Testis (tissue), 2 donors: Measurements from ENCODE around the gene MAGEA9.
"Not testable (repeated sequence)": the region's sequence is repeated elsewhere in the genome, so short reads cannot be mapped to it uniquely, and the experiment has no call there.

ENCODE experiments used
- CTCF ChIP-seq, 3 experiments: fragments of 450-650 bp in 2 of 3; fragments of 200-600 bp in 1 of 3; sonication (generic) in 1 of 3; IDR thresholded peaks; one replicate each; pipeline ENCODE4 v1.5.1; 2016 to 2019; ENCODE audit warnings: antibody characterized with exemption in 3 of 3, mild to moderate bottlenecking in 2 of 3, moderate library complexity in 1 of 3
- POLR2A ChIP-seq: fragments of 450-650 bp; IDR thresholded peaks from one replicate; pipeline ENCODE4 v1.6.1; 2017; ENCODE audit warnings: antibody characterized with exemption, mild to moderate bottlenecking, moderate library complexity

GRCh38 chrX:149777999-149778398 is 3.7 kb upstream of the MAGEA9 start:
- TF ChIP-seq CTCF (IDR thresholded peaks at IDR 0.05); POLR2A: not testable (repeated sequence)
